GM12865 (cell line): ENCODE data around the gene IFT52.

Experiments
- DNase-seq: peaks from one replicate; pipeline ENCODE4 v3.0.0; 2010; ENCODE audit warnings: low read depth
- H3K4me3 ChIP-seq: 2 replicates; pipeline ENCODE4 v1.5.1; 2011; ENCODE audit warnings: mild to moderate bottlenecking, low read depth, low read length, control low read depth
- CTCF ChIP-seq: IDR thresholded peaks from 2 replicates; pipeline ENCODE4 v1.5.1; 2011; ENCODE audit warnings: low read length, control low read depth, low read depth, inconsistent platforms; ENCODE audit not compliant: insufficient read depth; ENCODE audit errors: missing control alignments

The IFT52 gene

GRCh38 chr20:43686820-43687219 lies 96.1 kb downstream of the IFT52 start:
- TF ChIP-seq CTCF = no peak
- DNase-seq = no peak
- no peak overlapping the region for H3K4me3 ChIP-seq

GRCh38 chr20:43689165-43689564 lies 98.4 kb downstream of the IFT52 start:
- H3K4me3 ChIP-seq = no peak overlapping the region
- DNase-seq = no peak
- no peak for TF ChIP-seq CTCF

GRCh38 chr20:43690943-43691598 lies 100.3 kb downstream of the IFT52 start:
- DNase-seq = no peak
- TF ChIP-seq CTCF = no peak
- no peak overlapping the region for H3K4me3 ChIP-seq

DNA sequence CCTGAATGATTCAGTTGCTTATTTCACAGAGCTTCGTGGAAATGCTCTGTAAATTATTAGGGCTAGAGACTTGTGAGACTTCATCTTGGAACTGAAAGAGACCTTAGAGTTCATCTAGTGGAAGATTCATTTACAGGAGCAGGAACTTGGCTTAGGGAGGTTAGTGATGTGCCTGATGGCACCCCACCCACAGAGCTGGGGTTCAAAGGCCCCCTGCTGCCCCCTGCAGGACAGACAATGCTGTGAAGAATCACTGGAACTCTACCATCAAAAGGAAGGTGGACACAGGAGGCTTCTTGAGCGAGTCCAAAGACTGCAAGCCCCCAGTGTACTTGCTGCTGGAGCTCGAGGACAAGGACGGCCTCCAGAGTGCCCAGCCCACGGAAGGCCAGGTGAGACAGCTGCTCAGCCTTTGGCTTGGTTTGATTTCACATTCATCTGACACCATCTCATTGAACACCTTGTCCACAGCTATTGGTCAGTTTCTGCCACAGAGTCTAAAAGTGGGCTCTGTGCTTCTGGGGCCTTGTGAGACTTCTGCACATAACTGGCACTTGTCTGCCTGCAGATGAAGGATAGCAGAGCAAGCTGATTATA lies 101.3 kb downstream of the IFT52 start:
- TF ChIP-seq CTCF = peak; percentile 84
- H3K4me3 ChIP-seq = no peak overlapping the region
- peak; percentile 78 for DNase-seq

DNA sequence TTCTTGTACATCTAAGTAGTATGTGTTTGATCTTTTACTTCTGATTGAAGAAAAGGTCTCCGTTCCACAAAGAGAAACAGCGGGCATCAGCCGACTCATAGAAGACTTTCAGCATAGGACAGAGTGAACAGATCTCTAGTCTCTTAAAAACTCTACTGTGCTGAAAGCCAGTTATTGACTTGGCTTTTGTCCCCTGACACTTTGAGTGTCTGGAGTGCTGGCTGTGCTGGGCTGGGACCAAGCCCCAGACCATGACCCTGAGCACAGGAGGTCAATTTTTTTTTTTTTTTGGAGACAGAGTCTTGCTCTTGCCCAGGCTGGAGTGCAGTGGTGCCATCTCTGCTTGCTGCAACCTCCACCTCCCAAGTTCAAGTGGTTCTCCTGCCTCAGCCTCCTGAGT lies 104.0 kb downstream of the IFT52 start:
- TF ChIP-seq CTCF = no peak
- no peak overlapping the region for H3K4me3 ChIP-seq
- DNase-seq = no peak

DNA sequence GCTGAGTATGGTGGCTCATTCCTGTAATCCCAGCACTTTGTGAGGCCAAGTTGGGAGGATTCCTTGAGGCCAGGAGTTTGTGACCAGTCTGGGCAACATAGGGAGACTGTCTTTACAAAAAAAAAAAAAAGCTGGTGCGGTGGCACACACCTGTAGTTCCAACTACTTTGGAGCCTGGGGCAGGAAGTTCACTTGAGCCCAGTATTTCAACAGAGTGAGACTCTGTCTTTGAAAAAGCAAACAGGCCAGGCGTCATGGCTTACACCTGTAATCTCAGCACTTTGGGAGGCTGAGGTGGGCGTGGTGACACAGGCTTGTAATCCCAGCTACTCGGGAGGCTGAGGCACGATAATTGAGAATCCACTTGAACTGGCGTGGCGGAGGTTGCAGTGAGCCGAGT lies 104.8 kb downstream of the IFT52 start:
- no peak for DNase-seq
- no peak for TF ChIP-seq CTCF
- no peak overlapping the region for H3K4me3 ChIP-seq
